SK-MEL-5 (cell line): ENCODE data around the gene TMEM223. TPM values are rescaled to one million over a fixed set of nuclear protein-coding genes. Genes with fewer than 3 reads are reported as not detected.
"Not testable (repeated sequence)": the region's sequence is repeated elsewhere in the genome, so short reads cannot be mapped to it uniquely, and the experiment has no call there.

Source experiments
- DNase-seq: peaks from one replicate; pipeline ENCODE4 v3.0.0-alpha.2; 2016; ENCODE audit warnings: low read depth, low spot score
- in situ Hi-C: cut with HindIII; loops from 2 replicates; pipeline ENCODE4 v1.10.0; 2016; ENCODE audit warnings: low sequenced_read_pairs, high pct_unique_total_duplicates, low pct_unique_long_range_greater_than_20kb
- small RNA-seq, 2 experiments: library from RNA; depleted of rRNA; stranded (forward); fragments of <200 nt; gene quantifications; one replicate each; pipeline ENCODE3, GENCODE V24; 2014
- total RNA-seq: library from RNA; depleted of rRNA; stranded (reverse); fragments of >200 nt; shearing (Covaris generic); gene quantifications from 2 replicates; pipeline ENCODE4 v1.2.3, GENCODE V29; 2014; rRNA removed

TMEM223 gene
- total RNA-seq, 1 experiment from 2014 or later, result 23.9 TPM

- in situ Hi-C loops, result no loop called here
- peak; percentile 96 for DNase-seq
Measured at GRCh38 chr11:62771144-62772021, 20.4 kb downstream of the TMEM223 start, which contains the start of gene TAF6L. Gene TAF6L (plus strand): TSS chr11:62771396. CDS start chr11:62775784, 4,388 bp downstream.

- in situ Hi-C loops, result no loop called here
- no peak for DNase-seq
Measured at GRCh38 chr11:62770778-62771143, 21.0 kb downstream of the TMEM223 start.

GRCh38 chr11:62760867-62761227, 31.0 kb downstream of the TMEM223 start:
- DNase-seq, in situ Hi-C loops: not testable (repeated sequence)

- no peak for DNase-seq
- in situ Hi-C loops, result no loop called here
Measured at GRCh38 chr11:62757846-62758788, 33.7 kb downstream of the TMEM223 start.

GRCh38 chr11:62755086-62755615, 36.7 kb downstream of the TMEM223 start:
- no peak for DNase-seq
- in situ Hi-C loops, result no loop called here

GRCh38 chr11:62753736-62754603, 37.8 kb downstream of the TMEM223 start, which contains the start of gene ZBTB3:
Gene ZBTB3 (minus strand): TSS chr11:62754160. CDS start chr11:62753664, 496 bp downstream.
- in situ Hi-C loops, result no loop called here
- peak; percentile 98 for DNase-seq

- in situ Hi-C loops, result no loop called here
- DNase-seq, result no peak
Measured at GRCh38 chr11:62752994-62753735, 38.6 kb downstream of the TMEM223 start.

GRCh38 chr11:62752177-62752785, 39.5 kb downstream of the TMEM223 start:
- DNase-seq, result no peak
- in situ Hi-C loops, result no loop called here

- in situ Hi-C loops, DNase-seq: not testable (repeated sequence)
Measured at GRCh38 chr11:62749931-62750330, 41.9 kb downstream of the TMEM223 start.

- in situ Hi-C loops, result no loop called here
- peak; percentile 82 for DNase-seq
Measured at GRCh38 chr11:62747475-62748160, 44.2 kb downstream of the TMEM223 start.

Small RNA genes lying within 50 kb of the gene (small RNA-seq; reads per million reads assigned to genes)
- gene MIR6514 (0 to 0.05 reads per million in 2 experiments), gene RNU6-118P (0 reads per million in 2 experiments)

Other genes with a start within 250 kb of the TMEM223 start
- 11.3 and 14.3 TPM in 2 replicates for gene AHNAK, start 245.2 kb downstream of the TMEM223 start, total RNA-seq
- gene EEF1G, start 218.1 kb downstream of the TMEM223 start, total RNA-seq, result 1,631 and 1,643 TPM in 2 replicates
- gene TUT1, start 200.5 kb downstream of the TMEM223 start, total RNA-seq, result 6.0 and 7.3 TPM in 2 replicates
- 55.4 and 56.3 TPM in 2 replicates for gene MTA2, start 190.1 kb downstream of the TMEM223 start, total RNA-seq
- 9.1 and 9.7 TPM in 2 replicates for gene EML3, start 179.2 kb downstream of the TMEM223 start, total RNA-seq
- 0.79 and 1.2 TPM in 2 replicates for gene ROM1, start 178.7 kb downstream of the TMEM223 start, total RNA-seq
- 66.7 and 70.2 TPM in 2 replicates for gene B3GAT3, start 170.0 kb downstream of the TMEM223 start, total RNA-seq
- 141 and 170 TPM in 2 replicates for gene GANAB, start 145.4 kb downstream of the TMEM223 start, total RNA-seq
- gene INTS5, start 138.7 kb downstream of the TMEM223 start, total RNA-seq, result 11.8 and 14.1 TPM in 2 replicates
- gene C11orf98, start 126.8 kb downstream of the TMEM223 start, total RNA-seq, result 48.5 and 73.7 TPM in 2 replicates
- 4.5 and 6.5 TPM in 2 replicates for gene CSKMT, start 126.7 kb downstream of the TMEM223 start, total RNA-seq
- 10.2 and 10.3 TPM in 2 replicates for gene UQCC3, start 120.3 kb downstream of the TMEM223 start, total RNA-seq
- gene LBHD1, start 119.7 kb downstream of the TMEM223 start, total RNA-seq, result 3.6 and 3.9 TPM in 2 replicates
- gene UBXN1, start 112.9 kb downstream of the TMEM223 start, total RNA-seq, result 97.2 and 100 TPM in 2 replicates
- gene LRRN4CL, start 102.5 kb downstream of the TMEM223 start, total RNA-seq, result 1.1 and 1.3 TPM in 2 replicates
- gene BSCL2, start 84.6 kb downstream of the TMEM223 start, total RNA-seq, result 90.7 and 98.1 TPM in 2 replicates
- not detected in 2 replicates for gene GNG3, start 84.3 kb downstream of the TMEM223 start, total RNA-seq
- gene HNRNPUL2, start 64.5 kb downstream of the TMEM223 start, total RNA-seq, result 4.1 and 5.1 TPM in 2 replicates
- gene TTC9C, start 63.5 kb downstream of the TMEM223 start, total RNA-seq, result 25.0 and 25.4 TPM in 2 replicates
- 5.0 and 5.2 TPM in 2 replicates for gene ZBTB3, start 37.8 kb downstream of the TMEM223 start, total RNA-seq
- gene POLR2G, start 30.4 kb downstream of the TMEM223 start, total RNA-seq, result 85.8 and 95.1 TPM in 2 replicates
- 19.7 and 22.6 TPM in 2 replicates for gene TAF6L, start 20.6 kb downstream of the TMEM223 start, total RNA-seq
- 83.6 and 95.0 TPM in 2 replicates for gene TMEM179B, start 4.6 kb downstream of the TMEM223 start, total RNA-seq
- 11.4 and 16.3 TPM in 2 replicates for gene NXF1, start 13.4 kb upstream of the TMEM223 start, total RNA-seq
- 16.1 and 18.1 TPM in 2 replicates for gene STX5, start 40.0 kb upstream of the TMEM223 start, total RNA-seq
- gene TEX54, start 40.8 kb upstream of the TMEM223 start, total RNA-seq, result not detected in 2 replicates
- gene WDR74, start 47.6 kb upstream of the TMEM223 start, total RNA-seq, result 61.2 and 61.4 TPM in 2 replicates
- gene SLC3A2, start 88.9 kb upstream of the TMEM223 start, total RNA-seq, result 734 and 765 TPM in 2 replicates
- gene CHRM1, start 129.4 kb upstream of the TMEM223 start, total RNA-seq, result 0.16 and 0.18 TPM in 2 replicates
- not detected in 2 replicates for gene SLC22A6, start 193.0 kb upstream of the TMEM223 start, total RNA-seq
- not detected in 2 replicates for gene SLC22A8, start 223.8 kb upstream of the TMEM223 start, total RNA-seq